MCF 10A (cell line): ENCODE data around the gene FUBP3. TPM values are rescaled to one million over a fixed set of nuclear protein-coding genes. Genes with fewer than 3 reads are reported as not detected.

Experiments
- BruUV-seq: library from RNA; stranded (reverse); fragments of 400-500 nt; replicated peaks from 2 replicates; lab custom pipeline; 2021; lab: Mats Ljungman, UMichigan
- CTCF ChIA-PET: fragments of 300-600 bp; sonication (Branson Sonifier 250); formaldehyde crosslinking; extraction: SDS; loops from one replicate; lab custom pipeline; 2021; ENCODE audit warnings: antibody characterized with exemption, inconsistent platforms; lab: Yijun Ruan, JAX
- POLR2A ChIA-PET: fragments of 300-600, 350-650 bp; sonication (Branson Sonifier 250); formaldehyde crosslinking; extraction: SDS; loops from one replicate; lab custom pipeline; 2020; ENCODE audit warnings: antibody characterized with exemption, inconsistent platforms; lab: Yijun Ruan, JAX
- DNase-seq: peaks from one replicate; pipeline ENCODE4 v3.0.0-alpha.2; 2018; ENCODE audit not compliant: unreplicated experiment
- H3K27ac Mint-ChIP-seq: one replicate; pipeline ENCODE4 v1.8.0; 2022; ENCODE audit warnings: mild to moderate bottlenecking, low read depth, mixed read lengths; ENCODE audit not compliant: unreplicated experiment
- H3K27me3 Mint-ChIP-seq: one replicate; pipeline ENCODE4 v1.8.0; 2022; ENCODE audit warnings: mixed read lengths; ENCODE audit not compliant: insufficient read depth, unreplicated experiment
- H3K36me3 Mint-ChIP-seq: one replicate; pipeline ENCODE4 v1.8.0; 2022; ENCODE audit warnings: mild to moderate bottlenecking, moderate library complexity, mixed read lengths; ENCODE audit not compliant: insufficient read depth, unreplicated experiment
- H3K4me1 Mint-ChIP-seq: one replicate; pipeline ENCODE4 v1.8.0; 2022; ENCODE audit warnings: mixed read lengths; ENCODE audit not compliant: insufficient read depth, unreplicated experiment
- H3K4me3 Mint-ChIP-seq: one replicate; pipeline ENCODE4 v1.8.0; 2022; ENCODE audit warnings: mild to moderate bottlenecking, moderate library complexity, mixed read lengths; ENCODE audit not compliant: unreplicated experiment
- H3K9me3 Mint-ChIP-seq: one replicate; pipeline ENCODE4 v1.8.0; 2022; ENCODE audit warnings: mixed read lengths; ENCODE audit not compliant: unreplicated experiment
- intact Hi-C: fragments of 100-400 bp; cut with micrococcal nuclease; formaldehyde crosslinking; loops from 2 replicates; pipeline ENCODE4 v1.14.1; 2022
- total RNA-seq: library from RNA; stranded (reverse); gene quantifications from 2 replicates; pipeline ENCODE4 v1.2.3, GENCODE V29; 2022
- TF ChIP-seq, protein P1 (sequence below): fragments of 200-600 bp; IDR thresholded peaks from one replicate; pipeline ENCODE4 v1.8.0; 2022; ENCODE audit warnings: antibody characterized with exemption, mild to moderate bottlenecking; ENCODE audit not compliant: unreplicated experiment

The FUBP3 gene
- total RNA-seq, 1 experiment from 2014 or later = 58.0 TPM

DNA sequence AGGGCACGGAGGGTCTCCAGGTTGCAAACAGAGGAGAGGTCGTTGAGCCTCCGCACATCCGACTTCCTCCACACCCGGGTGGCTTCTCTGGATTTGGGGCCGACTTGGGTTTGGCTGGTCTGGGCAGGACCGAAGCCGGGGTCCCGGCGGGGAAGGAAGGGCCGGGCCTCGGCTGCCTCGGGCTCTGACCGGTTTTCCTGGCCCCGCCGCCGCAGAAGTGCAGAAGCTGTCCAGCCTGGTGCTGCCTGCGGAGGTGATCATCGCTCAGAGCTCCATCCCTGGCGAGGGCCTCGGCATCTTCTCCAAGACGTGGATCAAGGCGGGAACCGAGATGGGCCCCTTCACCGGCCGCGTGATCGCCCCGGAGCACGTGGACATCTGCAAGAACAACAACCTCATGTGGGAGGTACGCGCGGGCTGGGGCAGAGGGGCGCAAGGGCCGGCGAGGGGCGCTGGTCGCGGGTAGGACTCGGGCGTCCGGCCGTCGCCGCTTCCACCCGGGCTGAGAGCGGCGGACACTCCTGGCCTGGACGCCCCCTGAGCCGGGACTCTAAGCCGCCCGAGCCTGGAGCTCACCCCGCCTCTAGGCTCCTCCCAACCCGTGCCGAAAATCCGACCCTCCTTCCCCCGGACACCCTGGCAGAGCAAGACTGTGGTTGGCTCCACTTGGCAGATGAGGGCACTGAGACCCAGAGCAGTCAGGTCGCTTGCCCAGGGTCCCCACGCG lies 87.2 kb downstream of the FUBP3 start:
- no peak for DNase-seq
- Mint-ChIP-seq H3K4me3 (no peak overlapping the region), H3K27me3 (peaks cover 61% of the 10 kb centered on the region), H3K4me1 (no peaks in the 10 kb centered on the region), H3K27ac (no peak overlapping the region), H3K36me3 (no peaks in the 10 kb centered on the region), H3K9me3 (no peaks in the 10 kb centered on the region)
- intact Hi-C loops = no loop called here
- POLR2A ChIA-PET = no interaction called here
- TF ChIP-seq, protein P1, sequence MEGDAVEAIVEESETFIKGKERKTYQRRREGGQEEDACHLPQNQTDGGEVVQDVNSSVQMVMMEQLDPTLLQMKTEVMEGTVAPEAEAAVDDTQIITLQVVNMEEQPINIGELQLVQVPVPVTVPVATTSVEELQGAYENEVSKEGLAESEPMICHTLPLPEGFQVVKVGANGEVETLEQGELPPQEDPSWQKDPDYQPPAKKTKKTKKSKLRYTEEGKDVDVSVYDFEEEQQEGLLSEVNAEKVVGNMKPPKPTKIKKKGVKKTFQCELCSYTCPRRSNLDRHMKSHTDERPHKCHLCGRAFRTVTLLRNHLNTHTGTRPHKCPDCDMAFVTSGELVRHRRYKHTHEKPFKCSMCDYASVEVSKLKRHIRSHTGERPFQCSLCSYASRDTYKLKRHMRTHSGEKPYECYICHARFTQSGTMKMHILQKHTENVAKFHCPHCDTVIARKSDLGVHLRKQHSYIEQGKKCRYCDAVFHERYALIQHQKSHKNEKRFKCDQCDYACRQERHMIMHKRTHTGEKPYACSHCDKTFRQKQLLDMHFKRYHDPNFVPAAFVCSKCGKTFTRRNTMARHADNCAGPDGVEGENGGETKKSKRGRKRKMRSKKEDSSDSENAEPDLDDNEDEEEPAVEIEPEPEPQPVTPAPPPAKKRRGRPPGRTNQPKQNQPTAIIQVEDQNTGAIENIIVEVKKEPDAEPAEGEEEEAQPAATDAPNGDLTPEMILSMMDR = no peak
- CTCF ChIA-PET = interaction anchor here (0.7 kb wide), 2 partner anchors 23 to 493 kb away, joined by 3 to 4 read pairs; no protein-coding TSS in a partner anchor
- BruUV-seq = no TSS peak

DNA sequence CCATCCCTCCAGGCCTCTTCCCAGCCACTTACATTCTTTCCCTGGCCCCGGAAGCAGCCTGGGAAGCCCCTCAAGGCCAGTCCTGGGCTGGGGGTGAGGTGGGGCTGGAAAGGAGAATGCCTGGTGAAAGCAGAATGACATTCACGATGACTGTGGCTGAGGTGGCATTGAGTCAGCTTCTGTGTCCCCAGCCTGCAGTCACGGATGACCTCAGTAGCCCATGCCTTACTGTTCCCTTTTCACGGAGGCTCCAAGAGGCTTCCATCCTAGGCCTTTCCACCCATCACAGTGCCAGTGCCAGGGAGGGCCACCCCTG lies 87.7 kb downstream of the FUBP3 start:
- TF ChIP-seq, protein P1 = no peak
- Mint-ChIP-seq H3K36me3 (no peaks in the 10 kb centered on the region), H3K27me3 (peaks cover 56% of the 10 kb centered on the region), H3K4me3 (no peak overlapping the region), H3K4me1 (no peaks in the 10 kb centered on the region), H3K9me3 (no peaks in the 10 kb centered on the region), H3K27ac (no peak overlapping the region)
- ChIA-PET CTCF (interaction anchor here (0.7 kb wide), 2 partner anchors 19 to 23 kb away, joined by 3 to 4 read pairs; no protein-coding TSS in a partner anchor), POLR2A (no interaction called here)
- intact Hi-C loops = no loop called here
- no TSS peak for BruUV-seq
- no peak for DNase-seq

DNA sequence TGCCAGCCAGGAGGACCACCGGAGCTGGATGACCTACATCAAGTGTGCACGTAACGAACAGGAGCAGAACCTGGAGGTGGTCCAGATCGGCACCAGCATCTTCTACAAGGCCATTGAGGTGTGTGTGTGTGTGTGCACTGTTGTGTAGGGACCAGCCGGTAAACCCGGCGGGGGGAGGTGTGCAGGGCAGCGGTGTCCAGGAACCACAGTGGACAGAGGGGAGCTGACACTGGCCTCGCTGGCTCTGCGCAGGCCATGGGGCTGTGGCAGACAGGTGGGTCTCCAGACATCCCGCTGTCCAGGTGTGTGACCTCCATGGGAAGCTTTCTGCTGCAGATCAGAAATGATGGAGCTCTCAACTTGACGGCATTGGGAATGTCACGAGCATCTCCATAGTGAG lies 88.8 kb downstream of the FUBP3 start:
- TF ChIP-seq, protein P1 = no peak
- DNase-seq = no peak
- no peaks in the 10 kb centered on the region for H3K9me3 Mint-ChIP-seq
- BruUV-seq = no TSS peak
- no peaks in the 10 kb centered on the region for H3K36me3 Mint-ChIP-seq
- no peaks in the 10 kb centered on the region for H3K4me1 Mint-ChIP-seq
- peaks cover 45% of the 10 kb centered on the region for H3K27me3 Mint-ChIP-seq
- H3K4me3 Mint-ChIP-seq = no peak overlapping the region
- ChIA-PET CTCF (interaction anchor here (1.0 kb wide), 1 partner anchor 14 kb away, joined by 4 read pairs; no protein-coding TSS in a partner anchor), POLR2A (no interaction called here)
- H3K27ac Mint-ChIP-seq = no peak overlapping the region
- intact Hi-C loops = no loop called here

DNA sequence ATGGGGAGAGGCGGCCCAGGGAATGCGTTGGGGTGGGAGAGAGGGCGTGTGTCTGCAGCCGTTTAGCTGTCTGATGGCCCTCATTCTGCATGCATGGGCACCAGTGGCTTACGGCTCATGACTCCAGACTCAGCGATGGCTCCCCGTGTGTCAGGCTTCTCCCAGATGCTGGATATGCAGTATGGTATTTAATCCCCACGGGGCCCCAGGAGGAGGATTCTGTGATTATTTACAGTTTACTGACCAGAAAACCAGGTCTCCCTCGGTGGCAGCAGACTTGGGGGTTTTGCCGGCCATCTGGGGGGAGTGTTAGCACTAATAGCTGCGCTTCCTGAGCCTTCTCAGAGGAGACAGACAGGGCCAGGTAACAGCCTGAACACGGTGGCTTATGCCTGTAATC lies 89.3 kb downstream of the FUBP3 start:
- H3K36me3 Mint-ChIP-seq = no peaks in the 10 kb centered on the region
- DNase-seq = no peak
- no peaks in the 10 kb centered on the region for H3K4me1 Mint-ChIP-seq
- no peak overlapping the region for H3K4me3 Mint-ChIP-seq
- POLR2A ChIA-PET = no interaction called here
- TF ChIP-seq, protein P1 = no peak
- no peaks in the 10 kb centered on the region for H3K9me3 Mint-ChIP-seq
- peaks cover 40% of the 10 kb centered on the region for H3K27me3 Mint-ChIP-seq
- intact Hi-C loops = no loop called here
- CTCF ChIA-PET = interaction anchor here (1.0 kb wide), 1 partner anchor 13 kb away, joined by 4 read pairs; no protein-coding TSS in a partner anchor
- H3K27ac Mint-ChIP-seq = no peak overlapping the region
- BruUV-seq = no TSS peak
